Measurements from ENCODE around the gene TSNAXIP1.

The TSNAXIP1 gene, protein sequence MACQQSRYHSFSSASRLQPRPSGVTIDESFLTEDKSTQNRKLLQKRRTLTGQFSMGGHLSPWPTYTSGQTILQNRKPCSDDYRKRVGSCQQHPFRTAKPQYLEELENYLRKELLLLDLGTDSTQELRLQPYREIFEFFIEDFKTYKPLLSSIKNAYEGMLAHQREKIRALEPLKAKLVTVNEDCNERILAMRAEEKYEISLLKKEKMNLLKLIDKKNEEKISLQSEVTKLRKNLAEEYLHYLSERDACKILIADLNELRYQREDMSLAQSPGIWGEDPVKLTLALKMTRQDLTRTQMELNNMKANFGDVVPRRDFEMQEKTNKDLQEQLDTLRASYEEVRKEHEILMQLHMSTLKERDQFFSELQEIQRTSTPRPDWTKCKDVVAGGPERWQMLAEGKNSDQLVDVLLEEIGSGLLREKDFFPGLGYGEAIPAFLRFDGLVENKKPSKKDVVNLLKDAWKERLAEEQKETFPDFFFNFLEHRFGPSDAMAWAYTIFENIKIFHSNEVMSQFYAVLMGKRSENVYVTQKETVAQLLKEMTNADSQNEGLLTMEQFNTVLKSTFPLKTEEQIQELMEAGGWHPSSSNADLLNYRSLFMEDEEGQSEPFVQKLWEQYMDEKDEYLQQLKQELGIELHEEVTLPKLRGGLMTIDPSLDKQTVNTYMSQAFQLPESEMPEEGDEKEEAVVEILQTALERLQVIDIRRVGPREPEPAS

DNA sequence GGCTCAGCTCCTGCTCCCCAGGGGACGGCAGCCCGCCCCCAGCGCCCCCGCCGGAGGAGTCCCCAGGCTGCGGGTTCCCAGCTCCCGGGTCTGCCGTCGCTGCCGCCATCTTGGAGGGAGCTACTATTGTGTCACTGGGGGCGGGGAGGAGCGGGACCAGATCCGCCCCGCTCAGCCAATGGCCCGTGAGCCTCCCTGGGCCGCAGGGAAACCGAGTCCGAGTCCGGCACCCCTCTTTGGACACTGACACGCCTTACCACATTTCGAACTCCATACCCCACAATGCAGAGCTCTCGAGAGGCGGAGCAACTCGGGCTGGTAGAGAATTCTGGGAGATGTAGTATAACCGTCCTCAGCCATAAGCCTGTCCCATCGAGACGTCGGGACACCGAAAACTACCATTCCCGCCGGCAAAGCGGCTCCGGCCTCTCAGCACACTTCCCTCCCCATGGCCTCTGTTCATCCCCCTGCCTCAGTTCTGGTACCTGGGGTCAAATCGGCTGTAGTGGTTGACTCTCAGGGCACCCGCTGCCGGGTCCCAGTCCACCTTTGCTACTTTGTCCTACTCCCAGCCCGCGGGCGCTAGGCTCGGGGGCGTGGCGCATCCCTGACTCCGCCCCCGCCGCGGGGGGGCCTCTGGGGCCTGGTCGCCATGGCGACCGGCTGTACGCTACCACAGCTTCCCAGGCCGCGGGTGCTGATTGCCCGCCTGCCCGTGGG, at the start of gene TSNAXIP1, which contains the start of gene RANBP10:
Gene TSNAXIP1, plus strand, starts transcription at position 462 of the 720 bp plus-strand sequence. CDS start 261 bp downstream, outside the sequence.
Gene RANBP10, minus strand, starts transcription at position 133 of the 720 bp plus-strand sequence. Its CDS starts 24 bp downstream, at position 109.
- Mint-ChIP-seq H3K9me3 (no peaks in the 10 kb centered on the region), H3K4me3 (peak within 1 kb of the TSS; percentile 93), H3K4me1 (peaks cover 44% of the 10 kb centered on the region), H3K36me3 (peaks cover 13% of the 10 kb centered on the region), H3K27me3 (no peaks in the 10 kb centered on the region), H3K27ac (peak within 1 kb of the TSS; percentile 76)
- peak; percentile 98 for ATAC-seq

DNA sequence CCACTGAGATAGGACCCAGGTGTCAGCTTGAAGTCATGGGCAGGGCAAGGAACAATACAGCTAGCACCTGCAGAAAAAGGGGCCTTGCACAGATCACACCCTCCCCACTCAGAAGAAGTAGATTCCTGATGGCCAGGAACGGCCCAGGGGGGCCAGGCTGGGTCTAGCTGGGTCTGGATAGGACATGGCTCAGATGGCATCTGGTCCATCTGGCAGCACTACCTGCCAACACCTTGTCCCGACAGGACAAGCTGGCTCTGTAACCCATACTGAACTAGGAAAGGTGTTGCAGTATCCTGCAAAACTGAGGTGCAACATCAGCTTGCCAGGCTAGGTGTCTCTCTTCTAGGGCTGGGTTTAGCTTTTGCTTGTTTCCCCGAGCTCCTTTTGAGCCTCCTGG, 48.7 kb upstream of the TSNAXIP1 start:
- Mint-ChIP-seq H3K36me3 (peaks cover 40% of the 10 kb centered on the region), H3K9me3 (no peaks in the 10 kb centered on the region), H3K27ac (no peak overlapping the region), H3K4me1 (peaks cover 20% of the 10 kb centered on the region), H3K27me3 (no peaks in the 10 kb centered on the region), H3K4me3 (no peak overlapping the region)
- no peak for ATAC-seq

DNA sequence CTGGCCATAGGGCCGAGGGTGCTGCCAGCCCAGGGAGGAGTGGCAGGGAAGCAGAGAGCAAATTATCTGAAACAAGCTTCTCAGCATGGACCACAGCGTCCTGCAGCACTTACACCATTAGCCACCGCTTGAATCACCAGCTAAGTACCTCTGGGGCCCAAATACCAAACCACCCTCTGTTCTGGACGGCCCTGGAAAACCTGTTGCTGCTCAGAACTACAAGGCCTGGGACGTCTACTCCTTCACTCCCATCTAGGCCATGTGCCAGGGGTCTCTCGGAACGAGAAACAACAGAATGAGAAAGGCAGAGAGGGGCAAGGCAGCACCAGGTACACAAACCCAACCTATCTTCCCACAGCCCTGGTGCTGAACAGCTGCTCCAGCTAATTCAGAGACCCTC, 47.7 kb upstream of the TSNAXIP1 start:
- Mint-ChIP-seq H3K36me3 (peaks cover 39% of the 10 kb centered on the region), H3K27me3 (no peaks in the 10 kb centered on the region), H3K4me3 (no peak overlapping the region), H3K4me1 (peaks cover 22% of the 10 kb centered on the region), H3K27ac (no peak overlapping the region), H3K9me3 (no peaks in the 10 kb centered on the region)
- no peak for ATAC-seq

DNA sequence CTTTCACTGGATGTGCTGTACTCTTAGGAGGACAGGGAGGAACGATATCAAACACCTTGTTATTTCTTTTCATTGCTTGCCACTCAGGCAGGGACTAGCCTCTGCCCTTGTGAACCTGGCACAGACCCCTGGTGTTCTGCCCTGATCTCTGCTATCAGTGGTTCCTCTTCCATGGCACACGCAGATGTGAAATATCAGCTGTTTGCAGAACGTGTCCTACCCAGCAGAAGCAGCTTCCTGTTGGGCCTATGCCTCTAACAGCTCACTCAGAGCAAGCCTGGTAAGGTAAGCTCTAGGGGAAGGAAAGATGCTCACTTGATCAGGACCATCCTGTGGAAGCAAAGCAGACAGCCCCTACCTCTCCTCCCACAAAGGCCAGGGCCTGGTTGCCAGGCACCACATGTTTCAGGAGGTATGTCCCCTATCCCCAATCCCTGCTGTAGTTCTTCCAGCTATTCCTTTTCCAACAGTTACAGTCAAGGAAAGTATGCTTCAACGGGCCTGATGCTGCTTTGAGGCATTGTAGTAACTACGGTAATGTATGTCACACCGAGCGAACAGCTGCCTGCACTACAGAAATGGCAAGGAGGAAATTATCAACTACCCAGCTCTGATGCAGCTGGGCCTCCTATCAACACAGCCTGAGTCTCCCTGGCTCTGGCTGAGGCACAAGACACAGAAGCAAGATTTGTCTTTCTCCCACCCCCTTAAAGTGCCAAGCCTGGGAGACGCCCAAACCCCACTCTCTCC, 46.3 kb upstream of the TSNAXIP1 start:
- H3K27me3 Mint-ChIP-seq, result no peaks in the 10 kb centered on the region
- H3K4me1 Mint-ChIP-seq, result peaks cover 22% of the 10 kb centered on the region
- no peaks in the 10 kb centered on the region for H3K9me3 Mint-ChIP-seq
- peaks cover 38% of the 10 kb centered on the region for H3K36me3 Mint-ChIP-seq
- no peak overlapping the region for H3K4me3 Mint-ChIP-seq
- H3K27ac Mint-ChIP-seq, result peak overlapping the region; percentile 38
- peak; percentile 12 for ATAC-seq

DNA sequence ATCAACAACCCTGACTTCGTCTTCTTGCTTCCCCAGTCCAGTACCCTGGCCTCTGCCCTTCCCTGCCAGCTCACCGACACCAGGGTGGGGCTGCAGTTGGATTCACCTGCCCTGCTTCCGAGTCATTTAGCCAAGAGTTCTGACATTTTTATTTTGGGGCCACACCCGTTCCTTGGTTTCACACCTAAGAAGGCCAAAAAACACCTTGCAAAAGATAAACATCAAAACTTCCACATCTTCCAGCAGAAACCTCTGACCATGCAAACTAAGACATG, 45.8 kb upstream of the TSNAXIP1 start:
- ATAC-seq, result no peak

DNA sequence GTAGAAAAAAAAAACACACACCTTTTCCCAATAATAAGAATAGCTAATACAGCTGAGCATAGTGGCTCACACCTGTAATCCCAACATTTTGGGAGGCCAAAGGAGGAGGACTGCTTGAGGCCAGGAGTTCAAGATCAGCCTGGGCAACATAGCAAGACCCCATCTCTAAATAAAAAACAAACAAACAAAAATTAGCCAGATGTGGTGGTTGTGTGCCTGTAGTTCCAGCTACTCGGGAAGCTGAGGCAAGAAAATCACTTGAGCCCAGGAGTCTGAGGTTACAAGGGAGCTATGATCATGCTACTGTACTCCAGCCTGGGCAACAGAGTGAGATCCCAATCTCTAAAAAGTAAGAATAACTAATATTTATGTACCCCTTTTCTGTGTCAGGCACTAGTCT, 44.8 kb upstream of the TSNAXIP1 start:
- Mint-ChIP-seq H3K9me3 (no peaks in the 10 kb centered on the region), H3K4me1 (peaks cover 22% of the 10 kb centered on the region), H3K27ac (no peak overlapping the region), H3K27me3 (no peaks in the 10 kb centered on the region), H3K4me3 (no peak overlapping the region), H3K36me3 (peaks cover 48% of the 10 kb centered on the region)
- ATAC-seq, result no peak

More for the DNA sequence above, 45.8 kb upstream of the TSNAXIP1 start:
- Mint-ChIP-seq H3K27ac (peak overlapping the region; percentile 38), H3K36me3 (peaks cover 40% of the 10 kb centered on the region), H3K27me3 (no peaks in the 10 kb centered on the region), H3K4me1 (peaks cover 22% of the 10 kb centered on the region), H3K9me3 (no peaks in the 10 kb centered on the region), H3K4me3 (no peak overlapping the region)

DNA sequence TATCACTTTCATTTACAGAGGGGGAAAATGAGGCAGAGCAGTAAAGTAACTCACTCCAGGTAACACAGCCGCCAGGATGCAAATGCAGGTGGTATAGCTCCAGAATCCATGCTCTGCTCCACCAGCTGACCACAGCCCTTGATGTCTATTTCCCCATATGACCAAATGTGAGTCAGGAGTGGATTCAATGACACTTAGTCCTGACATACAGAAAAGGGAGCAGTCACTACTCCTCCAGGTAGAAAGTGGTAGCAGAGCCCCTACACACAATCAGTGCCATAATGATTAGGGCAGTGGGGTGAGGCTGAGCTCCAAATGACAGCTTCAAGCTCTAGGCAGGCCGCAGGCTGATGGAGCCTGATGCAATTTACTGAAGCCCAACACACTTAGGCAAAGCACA, 44.3 kb upstream of the TSNAXIP1 start:
- Mint-ChIP-seq H3K4me3 (no peak overlapping the region), H3K4me1 (peaks cover 22% of the 10 kb centered on the region), H3K27ac (no peak overlapping the region), H3K36me3 (peaks cover 45% of the 10 kb centered on the region), H3K9me3 (no peaks in the 10 kb centered on the region), H3K27me3 (no peaks in the 10 kb centered on the region)
- ATAC-seq, result no peak

DNA sequence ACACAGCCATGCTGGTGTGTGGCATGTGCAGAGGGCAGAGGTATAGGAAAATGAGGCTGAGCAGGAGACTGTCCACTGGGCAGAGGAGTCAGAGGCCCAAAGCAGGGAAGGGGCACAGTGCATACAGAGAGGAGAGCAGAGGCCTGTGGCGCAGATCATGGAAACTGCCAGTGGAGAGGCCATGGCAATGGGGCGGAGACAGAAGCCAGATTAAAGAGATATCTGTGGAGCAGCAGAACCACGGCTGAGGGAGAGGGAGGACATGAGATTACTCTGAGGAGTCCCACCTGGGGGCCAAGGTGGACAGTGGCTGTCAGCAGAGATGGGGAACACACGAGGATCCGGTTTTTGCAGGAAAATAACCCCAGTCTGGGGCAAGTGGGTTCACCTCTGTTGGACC, 43.6 kb upstream of the TSNAXIP1 start:
- Mint-ChIP-seq H3K4me1 (peaks cover 22% of the 10 kb centered on the region), H3K9me3 (no peaks in the 10 kb centered on the region), H3K27me3 (no peaks in the 10 kb centered on the region), H3K36me3 (peaks cover 42% of the 10 kb centered on the region), H3K27ac (no peak overlapping the region), H3K4me3 (no peak overlapping the region)
- no peak for ATAC-seq

DNA sequence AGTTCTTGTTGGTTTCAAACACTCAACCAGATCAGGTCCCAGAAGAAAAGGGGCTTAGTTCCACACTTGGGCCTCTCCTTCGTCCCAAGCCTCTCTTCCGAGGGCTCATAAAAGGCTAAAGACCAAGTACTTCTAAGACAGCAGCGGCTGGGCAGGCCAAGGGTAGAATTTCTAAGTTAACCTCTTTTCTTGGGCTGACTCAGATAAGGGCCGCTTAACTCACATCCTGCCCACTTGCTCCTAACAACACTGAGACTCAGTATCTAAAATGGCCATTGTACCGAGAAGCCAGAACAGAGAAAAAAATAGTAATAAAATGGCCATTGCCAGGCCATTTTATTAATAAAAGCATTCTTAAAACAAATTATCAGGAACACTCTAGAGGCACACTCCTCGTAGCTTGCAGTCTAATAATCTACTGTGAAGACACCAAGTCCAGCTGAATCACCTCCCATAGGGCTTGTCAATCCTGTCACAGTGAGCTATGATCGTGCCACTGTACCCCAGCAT, 42.5 kb upstream of the TSNAXIP1 start:
- no peaks in the 10 kb centered on the region for H3K27me3 Mint-ChIP-seq
- peaks cover 34% of the 10 kb centered on the region for H3K36me3 Mint-ChIP-seq
- H3K27ac Mint-ChIP-seq, result no peak overlapping the region
- H3K4me3 Mint-ChIP-seq, result no peak overlapping the region
- ATAC-seq, result no peak
- no peaks in the 10 kb centered on the region for H3K9me3 Mint-ChIP-seq
- peaks cover 21% of the 10 kb centered on the region for H3K4me1 Mint-ChIP-seq

DNA sequence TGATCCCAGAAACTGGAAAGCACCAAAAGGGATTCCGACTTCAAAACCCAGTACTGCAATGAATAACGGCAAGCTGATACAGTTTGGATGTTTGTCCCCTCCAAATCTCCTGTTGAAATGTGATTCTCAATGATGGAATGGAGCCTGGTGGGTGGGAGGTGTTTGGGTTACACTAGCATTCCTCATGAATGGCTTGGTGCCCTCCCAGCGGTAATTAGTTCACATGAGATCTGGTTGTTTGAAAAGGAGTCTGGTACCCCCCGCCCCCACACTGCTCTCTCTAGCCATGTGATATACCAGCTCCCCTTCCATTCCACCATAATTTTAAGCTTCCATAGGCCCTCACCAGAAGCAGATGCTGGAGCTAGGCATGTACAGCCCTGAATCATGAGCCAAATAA, 40.4 kb upstream of the TSNAXIP1 start:
- ATAC-seq, result no peak
- Mint-ChIP-seq H3K27ac (no peak overlapping the region), H3K4me3 (no peak overlapping the region), H3K36me3 (peaks cover 35% of the 10 kb centered on the region), H3K4me1 (peaks cover 8% of the 10 kb centered on the region), H3K27me3 (no peaks in the 10 kb centered on the region), H3K9me3 (no peaks in the 10 kb centered on the region)

DNA sequence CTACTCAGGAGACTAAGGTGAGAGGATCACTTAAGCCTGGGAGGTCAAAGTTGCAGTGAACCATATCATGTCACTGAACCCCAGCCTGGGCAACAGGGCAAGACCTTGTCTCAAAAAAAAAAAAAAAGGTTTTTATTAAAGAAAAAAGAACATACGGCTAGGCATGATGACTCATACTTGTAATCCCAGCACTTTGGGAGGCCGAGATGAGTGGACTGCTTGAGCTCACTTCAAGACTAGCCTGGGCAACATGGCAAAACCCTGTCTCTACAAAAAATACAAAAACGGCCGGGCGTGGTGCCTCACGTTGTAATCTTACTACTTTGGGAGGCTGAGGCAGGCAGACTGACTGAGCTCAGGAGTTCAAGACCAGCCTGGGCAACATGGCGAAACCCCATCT, 38.7 kb upstream of the TSNAXIP1 start:
- Mint-ChIP-seq H3K27me3 (no peaks in the 10 kb centered on the region), H3K27ac (no peak overlapping the region), H3K36me3 (peaks cover 45% of the 10 kb centered on the region)

DNA sequence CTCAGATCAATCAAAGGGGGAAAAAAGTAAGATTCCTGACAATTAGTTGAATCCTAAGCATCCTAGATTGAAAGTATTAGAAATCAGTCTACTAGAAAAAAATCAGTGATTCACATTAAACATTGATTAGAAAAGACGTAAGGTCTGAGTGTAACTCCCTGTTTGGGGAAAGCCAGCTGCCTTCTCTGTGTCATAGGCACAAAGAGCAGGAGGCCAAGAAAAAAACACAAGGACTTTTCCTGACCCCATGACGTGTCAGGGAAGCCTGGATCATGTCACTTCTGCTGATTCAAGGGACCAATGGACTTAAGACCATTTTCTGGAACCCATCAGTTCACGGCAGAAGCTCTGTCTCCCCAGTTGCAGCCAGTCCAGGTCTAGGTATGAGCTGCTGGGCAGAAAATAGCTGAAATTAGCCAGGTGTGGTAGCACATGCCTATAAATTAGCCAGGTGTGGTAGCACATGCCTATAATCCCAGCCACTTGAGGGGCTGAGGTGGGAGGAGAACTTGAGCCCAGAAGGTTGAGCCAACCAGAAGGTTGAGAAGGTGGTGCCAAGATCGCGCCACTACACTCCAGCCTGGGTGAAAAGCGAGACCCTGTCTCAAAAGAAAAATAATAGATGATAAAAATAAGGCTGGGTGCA, 36.2 kb upstream of the TSNAXIP1 start:
- peaks cover 13% of the 10 kb centered on the region for H3K4me1 Mint-ChIP-seq

More for the DNA sequence above, 38.7 kb upstream of the TSNAXIP1 start:
- Mint-ChIP-seq H3K4me1 (peaks cover 2% of the 10 kb centered on the region), H3K4me3 (no peak overlapping the region), H3K9me3 (no peaks in the 10 kb centered on the region)
- no peak for ATAC-seq

DNA sequence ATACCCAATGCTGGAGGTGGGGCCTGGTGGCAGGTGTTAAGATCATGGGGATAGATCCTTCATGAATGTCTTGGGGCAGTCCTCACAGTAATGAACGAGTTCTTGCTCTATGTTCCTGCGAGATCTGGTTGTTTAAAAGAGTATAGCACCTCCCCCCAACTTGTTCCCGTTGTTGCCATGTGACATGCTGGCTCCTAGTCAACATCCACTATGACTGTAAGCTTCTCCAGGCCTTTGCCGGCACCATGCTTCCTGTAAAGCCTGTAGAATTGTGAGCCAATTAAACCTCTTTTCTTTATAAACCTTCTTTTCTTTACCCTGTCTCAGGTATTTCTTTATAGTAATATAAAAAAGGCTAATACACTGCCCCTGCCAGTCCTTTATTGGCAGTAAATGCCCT, 33.6 kb upstream of the TSNAXIP1 start:
- Mint-ChIP-seq H3K4me3 (no peak overlapping the region), H3K27me3 (no peaks in the 10 kb centered on the region), H3K36me3 (peaks cover 42% of the 10 kb centered on the region), H3K9me3 (no peaks in the 10 kb centered on the region), H3K4me1 (peaks cover 13% of the 10 kb centered on the region), H3K27ac (no peak overlapping the region)
- no peak for ATAC-seq

More for the DNA sequence above, 36.2 kb upstream of the TSNAXIP1 start:
- Mint-ChIP-seq H3K9me3 (no peaks in the 10 kb centered on the region), H3K36me3 (peaks cover 46% of the 10 kb centered on the region), H3K27me3 (no peaks in the 10 kb centered on the region), H3K4me3 (no peak overlapping the region), H3K27ac (no peak overlapping the region)
- no peak for ATAC-seq
